GM12878 (cell line): ENCODE measurements around the gene RNU5B-1. TPM values are rescaled to one million over a fixed set of nuclear protein-coding genes. Genes with fewer than 3 reads are reported as not detected.

Source experiments
- ATAC-seq: fragments of 200-7000 bp; cut with Tn5 transposase; 3 replicates; pipeline ENCODE4 v1.9.1; 2020; ENCODE audit warnings: mild to moderate bottlenecking, moderate library complexity
- BruUV-seq: library from RNA; stranded (reverse); fragments of 400-500 nt; replicated peaks from 2 replicates; lab custom pipeline; 2021; lab: Mats Ljungman, UMichigan
- CTCF ChIA-PET: fragments of 300-600 bp; sonication (Branson Sonifier 250); formaldehyde crosslinking; extraction: SDS; loops from one replicate; lab custom pipeline; 2021; ENCODE audit warnings: inconsistent platforms; lab: Yijun Ruan, JAX
- POLR2A ChIA-PET: fragments of 350-600 bp; formaldehyde crosslinking; extraction: SDS; loops from one replicate; lab custom pipeline; 2021; ENCODE audit warnings: inconsistent platforms; lab: Charles Lee
- RAD21 ChIA-PET: fragments of 300-600 bp; sonication (Branson Sonifier 250); formaldehyde crosslinking; loops from one replicate; lab custom pipeline; 2023; ENCODE audit warnings: antibody characterized with exemption; ENCODE audit not compliant: unreplicated experiment; lab: Charles Lee
- SMC1A ChIA-PET: fragments of 300-600 bp; sonication (Branson Sonifier 250); formaldehyde crosslinking; loops from one replicate; lab custom pipeline; 2023; ENCODE audit not compliant: unreplicated experiment, uncharacterized antibody; lab: Charles Lee
- DNase-seq: peaks from one replicate; pipeline ENCODE4 v3.0.0-alpha.2; 2011; ENCODE audit warnings: low read depth, low spot score
- FAIRE-seq: peaks from 3 replicates; lab custom pipeline; 2011; peaks lifted over from hg19 to GRCh38; lab: Jason Lieb, UNC
- H2AFZ ChIP-seq: 2 replicates; pipeline ENCODE4 v1.6.0; 2011; ENCODE audit warnings: low read depth, low read length, control low read depth; ENCODE audit not compliant: control insufficient read depth
- H3K27ac ChIP-seq: 2 replicates; pipeline ENCODE4 v1.5.1; 2011; ENCODE audit warnings: control low read depth; ENCODE audit not compliant: control insufficient read depth, insufficient read depth
- H3K27me3 ChIP-seq, 2 experiments: replicated peaks in 1 of 2; 2 replicates each; pipeline versions ENCODE4 v1.6.0 to v1.6.1; 2011; ENCODE audit warnings: low read length in 1 of 2; ENCODE audit not compliant: control insufficient read depth in 2 of 2, insufficient read depth in 2 of 2
- H3K36me3 ChIP-seq, 2 experiments: 2 replicates each; pipeline ENCODE4 v1.5.1; 2011; ENCODE audit warnings: low read length in 1 of 2; ENCODE audit not compliant: control insufficient read depth in 2 of 2, insufficient read depth in 2 of 2
- H3K4me1 ChIP-seq: 2 replicates; pipeline ENCODE4 v1.6.1; 2011; ENCODE audit warnings: mild to moderate bottlenecking, low read length, moderate library complexity, mixed read lengths; ENCODE audit not compliant: control insufficient read depth, insufficient read depth
- H3K4me2 ChIP-seq: 2 replicates; pipeline ENCODE4 v1.6.0; 2011; ENCODE audit warnings: control low read depth; ENCODE audit not compliant: control insufficient read depth, insufficient read depth
- H3K4me3 ChIP-seq: fragments of 200-600 bp; sonication (generic); 2 replicates; pipeline ENCODE4 v1.5.1; 2016
- H3K79me2 ChIP-seq: 2 replicates; pipeline ENCODE4 v1.6.0; 2011; ENCODE audit warnings: low read length; ENCODE audit not compliant: control insufficient read depth, insufficient read depth
- H3K9ac ChIP-seq: 2 replicates; pipeline ENCODE4 v1.8.0; 2011; ENCODE audit warnings: low read length, control low read depth, mixed read lengths; ENCODE audit not compliant: control insufficient read depth, insufficient read depth
- H3K9me3 ChIP-seq: replicated peaks from 3 replicates; pipeline ENCODE4 v1.5.1; 2011; ENCODE audit warnings: mild to moderate bottlenecking, low read length; ENCODE audit not compliant: control insufficient read depth, insufficient read depth
- H4K20me1 ChIP-seq: 2 replicates; pipeline ENCODE4 v1.6.0; 2011; ENCODE audit not compliant: control insufficient read depth, insufficient read depth
- DPF2 ChIP-seq: fragments of 450-650 bp; IDR thresholded peaks from 2 replicates; pipeline ENCODE4 v1.6.1; 2017; ENCODE audit warnings: mild to moderate bottlenecking
- IKZF1 ChIP-seq: fragments of 450-650 bp; conservative IDR thresholded peaks from 2 replicates; pipeline ENCODE4 v1.6.1; 2017; ENCODE audit warnings: antibody characterized with exemption, mild to moderate bottlenecking
- IRF3 ChIP-seq: fragments of 450-650 bp; IDR thresholded peaks from 2 replicates; pipeline ENCODE4 v1.6.1; 2014; ENCODE audit warnings: mild to moderate bottlenecking
- KDM1A ChIP-seq: fragments of 200-600 bp; sonication (generic); IDR thresholded peaks from 2 replicates; pipeline ENCODE4 v1.6.1; 2016; ENCODE audit warnings: borderline replicate concordance
- MEF2B ChIP-seq: fragments of 450-650 bp; IDR thresholded peaks from 2 replicates; pipeline ENCODE4 v1.6.1; 2018; ENCODE audit warnings: mild to moderate bottlenecking, moderate library complexity; ENCODE audit not compliant: partially characterized antibody, poor library complexity, severe bottlenecking
- NBN ChIP-seq: fragments of 450-650 bp; IDR thresholded peaks from 2 replicates; pipeline ENCODE4 v1.6.1; 2016
- SP1 ChIP-seq: IDR thresholded peaks from one replicate; pipeline ENCODE4 v1.6.1; 2011; ENCODE audit warnings: low read depth, low read length
- TAF1 ChIP-seq: IDR thresholded peaks from 2 replicates; pipeline ENCODE4 v1.6.1; 2011; ENCODE audit warnings: mild to moderate bottlenecking, low read depth, low read length, borderline replicate concordance
- WGBS: methylation state at CpG from one replicate; pipeline ENCODE4 v1.1.6; 2016; ENCODE audit warnings: low lambda C conversion rate; ENCODE audit not compliant: insufficient replicate concordance, insufficient coverage; ENCODE audit errors: missing lambda C conversion rate; 5-methylcytosine and 5-hydroxymethylcytosine counted together
- in situ Hi-C: fragments of 300-500 bp; cut with MboI; formaldehyde crosslinking; loops from 9 replicates; pipeline ENCODE4 v1.14.3; 2018; ENCODE audit warnings: mixed read lengths
- intact Hi-C: fragments of 100-400 bp; cut with micrococcal nuclease; formaldehyde crosslinking; loops from one replicate; pipeline ENCODE4 v1.14.2; 2022; ENCODE audit not compliant: unreplicated experiment
- polyA plus RNA-seq, 11 experiments: library from polyadenylated mRNA; depleted of rRNA in 4 of 11; unstranded in 6 of 11; stranded (reverse) in 5 of 11; fragments of >200 nt; fragmentation: Nextera tagmentation in 4 of 11; fragmentation: Illumina TruSeq in 1 of 11; extraction: Ambion mirVana in 4 of 11; extraction: Trizol in 1 of 11; gene quantifications; 1 replicate in 1 of 11; 2 replicates in 10 of 11; pipeline versions ENCODE4 v1.2.1 to v1.2.3, GENCODE V29; 2011 to 2016; ENCODE audit warnings: inconsistent platforms in 2 of 11, missing spikeins in 2 of 11, low read depth in 1 of 11
- total RNA-seq, 4 experiments: library from RNA; depleted of rRNA in 3 of 4; stranded (reverse); fragments of >200 nt in 3 of 4; fragmentation: Illumina TruSeq in 1 of 4; extraction: Trizol in 1 of 4; gene quantifications; 2 replicates each; pipeline versions ENCODE4 v1.2.1 to v1.2.3, GENCODE V29; 2013 to 2021

Gene RNU5B-1
- total and polyA plus RNA-seq, 10 of the 15 experiments (the other 5 are each of a cell fraction or from before 2014, with no cell fraction given), result 19.1 TPM; not detected in 9

DNA sequence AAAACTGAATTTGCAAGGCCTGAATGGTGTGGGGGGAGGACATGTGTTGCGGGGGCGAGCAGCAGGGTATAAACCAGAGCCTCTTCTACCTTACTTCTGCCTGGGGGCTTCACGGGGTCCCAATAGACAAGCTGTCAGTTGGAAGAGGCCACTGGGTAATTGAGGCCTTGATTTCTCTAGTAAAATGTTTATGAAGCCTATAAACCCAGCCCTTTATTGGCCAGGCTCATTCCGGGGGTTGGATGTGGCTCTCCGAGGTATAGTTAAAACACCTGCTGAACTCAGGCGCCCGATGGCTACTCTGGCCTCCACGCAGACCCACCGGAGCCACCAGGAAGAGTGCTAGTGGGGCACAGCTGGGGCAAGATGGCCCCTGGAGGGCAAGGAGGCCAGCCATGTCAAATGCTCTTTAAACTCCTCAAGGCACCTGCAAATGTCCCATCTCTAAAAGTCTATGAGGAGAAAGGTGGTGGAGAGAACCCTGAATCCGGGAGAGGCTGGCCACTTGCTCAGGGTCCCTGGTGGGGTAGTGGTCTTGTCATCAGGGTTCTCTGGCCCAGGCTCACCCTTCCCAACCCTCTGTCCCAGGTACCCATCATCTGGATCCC lies 39.0 kb downstream of the RNU5B-1 start:
- H3K27ac ChIP-seq, result no peak overlapping the region
- SMC1A ChIA-PET, result no interaction called here
- H3K9me3 ChIP-seq, result no peaks in the 10 kb centered on the region
- ATAC-seq, result no peak
- no peaks in the 10 kb centered on the region for H3K36me3 ChIP-seq
- no peak for DNase-seq
- no peak overlapping the region for H3K4me3 ChIP-seq
- no peak for FAIRE-seq
- H3K9ac ChIP-seq, result no peak overlapping the region
- POLR2A ChIA-PET, result no interaction called here
- H2AFZ ChIP-seq, result no peak overlapping the region
- 59% methylated on average over 10 of the region's 10 CpGs for WGBS
- no peaks in the 10 kb centered on the region for H4K20me1 ChIP-seq
- BruUV-seq, result no TSS peak
- in situ Hi-C loops (no loop called here), intact Hi-C loops (no loop called here)
- no peaks in the 10 kb centered on the region for H3K4me1 ChIP-seq
- RAD21 ChIA-PET, result no interaction called here
- H3K4me2 ChIP-seq, result no peak overlapping the region
- CTCF ChIA-PET, result interaction anchor here (0.6 kb wide), 1 partner anchor 254 kb away, joined by 3 read pairs; no protein-coding TSS in a partner anchor
- H3K27me3 ChIP-seq, result peaks cover 2 to 4% of the 10 kb centered on the region in 2 experiments; a peak in 3 of 4 replicates
- H3K79me2 ChIP-seq, result no peaks in the 10 kb centered on the region
- TF ChIP-seq KDM1A, result no peak
- TF ChIP-seq MEF2B, result no peak
- no peak for TF ChIP-seq NBN
- no peak for TF ChIP-seq IKZF1
- TF ChIP-seq SP1, result no peak
- TF ChIP-seq IRF3, result no peak
- TF ChIP-seq DPF2, result no peak
- TF ChIP-seq TAF1, result no peak
